ENCODE results near the gene GPC5. TPM values are rescaled to one million over a fixed set of nuclear protein-coding genes. Genes with fewer than 3 reads are reported as not detected.
"Not testable (repeated sequence)": the region's sequence is repeated elsewhere in the genome, so short reads cannot be mapped to it uniquely, and the experiment has no call there.

Gene GPC5
- polyA plus RNA-seq, 2 donors: not detected

- no peaks in the 10 kb centered on the region for H3K36me3 ChIP-seq (ENCODE audit: control insufficient read depth in 2 of 2, insufficient read depth in 2 of 2, low read length in 1 of 2)
- H3K4me1 ChIP-seq (ENCODE audit: control insufficient read depth in 2 of 2, insufficient read depth in 2 of 2, low read length in 1 of 2): no peaks in the 10 kb centered on the region
- H3K4me3 ChIP-seq (ENCODE audit: low read depth in 1 of 2, low read length in 2 of 2): no peak overlapping the region
- no peaks in the 10 kb centered on the region for H3K27me3 ChIP-seq (ENCODE audit: control insufficient read depth in 1 of 2, insufficient read depth in 2 of 2, low read length in 2 of 2)
- H3K27ac ChIP-seq (ENCODE audit: low read depth in 2 of 2, low read length in 1 of 2): no peak overlapping the region
- peaks cover 0 to 2% of the 10 kb centered on the region in 2 donors for H3K9me3 ChIP-seq (ENCODE audit: control insufficient read depth in 2 of 2, insufficient read depth in 1 of 2, low read depth in 1 of 2, low read length in 1 of 2)
Observed at GRCh38 chr13:92460479-92460878, 1062.1 kb downstream of the GPC5 start.

GRCh38 chr13:92461402-92461801 lies 1063.0 kb downstream of the GPC5 start:
- Histone ChIP-seq H3K9me3 (ENCODE audit: control insufficient read depth in 2 of 2, insufficient read depth in 1 of 2, low read depth in 1 of 2, low read length in 1 of 2) (peaks cover 0 to 2% of the 10 kb centered on the region in 2 donors), H3K36me3 (ENCODE audit: control insufficient read depth in 2 of 2, insufficient read depth in 2 of 2, low read length in 1 of 2) (no peaks in the 10 kb centered on the region), H3K4me1 (ENCODE audit: control insufficient read depth in 2 of 2, insufficient read depth in 2 of 2, low read length in 1 of 2) (no peaks in the 10 kb centered on the region), H3K27me3 (ENCODE audit: control insufficient read depth in 1 of 2, insufficient read depth in 2 of 2, low read length in 2 of 2) (no peaks in the 10 kb centered on the region), H3K4me3 (ENCODE audit: low read depth in 1 of 2, low read length in 2 of 2) (no peak overlapping the region), H3K27ac (ENCODE audit: low read depth in 2 of 2, low read length in 1 of 2) (no peak overlapping the region)
- WGBS, 2 donors: 83 to 86% methylated on average over 3 of the region's 3 CpGs

GRCh38 chr13:92461831-92462230 lies 1063.4 kb downstream of the GPC5 start:
- Histone ChIP-seq H3K9me3 (ENCODE audit: control insufficient read depth in 2 of 2, insufficient read depth in 1 of 2, low read depth in 1 of 2, low read length in 1 of 2) (peaks cover 0 to 2% of the 10 kb centered on the region in 2 donors), H3K36me3 (ENCODE audit: control insufficient read depth in 2 of 2, insufficient read depth in 2 of 2, low read length in 1 of 2) (no peaks in the 10 kb centered on the region), H3K4me3 (ENCODE audit: low read depth in 1 of 2, low read length in 2 of 2) (no peak overlapping the region), H3K27me3 (ENCODE audit: control insufficient read depth in 1 of 2, insufficient read depth in 2 of 2, low read length in 2 of 2) (no peaks in the 10 kb centered on the region), H3K4me1 (ENCODE audit: control insufficient read depth in 2 of 2, insufficient read depth in 2 of 2, low read length in 1 of 2) (no peaks in the 10 kb centered on the region), H3K27ac (ENCODE audit: low read depth in 2 of 2, low read length in 1 of 2) (no peak overlapping the region)
- WGBS, 2 donors: 91% methylated on average over 5 of the region's 5 CpGs

GRCh38 chr13:92463134-92463533 lies 1064.7 kb downstream of the GPC5 start:
- H3K36me3 ChIP-seq (ENCODE audit: control insufficient read depth in 2 of 2, insufficient read depth in 2 of 2, low read length in 1 of 2): no peaks in the 10 kb centered on the region
- H3K4me1 ChIP-seq (ENCODE audit: control insufficient read depth in 2 of 2, insufficient read depth in 2 of 2, low read length in 1 of 2): no peaks in the 10 kb centered on the region
- peaks cover 0 to 2% of the 10 kb centered on the region in 2 donors for H3K9me3 ChIP-seq (ENCODE audit: control insufficient read depth in 2 of 2, insufficient read depth in 1 of 2, low read depth in 1 of 2, low read length in 1 of 2)
- no peaks in the 10 kb centered on the region for H3K27me3 ChIP-seq (ENCODE audit: control insufficient read depth in 1 of 2, insufficient read depth in 2 of 2, low read length in 2 of 2)
- WGBS, 2 donors: 29 to 33% methylated on average over 7 of the region's 7 CpGs
- H3K27ac ChIP-seq (ENCODE audit: low read depth in 2 of 2, low read length in 1 of 2): no peak overlapping the region
- H3K4me3 ChIP-seq (ENCODE audit: low read depth in 1 of 2, low read length in 2 of 2): no peak overlapping the region

- Histone ChIP-seq H3K27me3 (ENCODE audit: control insufficient read depth in 1 of 2, insufficient read depth in 2 of 2, low read length in 2 of 2) (no peaks in the 10 kb centered on the region), H3K4me3 (ENCODE audit: low read depth in 1 of 2, low read length in 2 of 2) (no peak overlapping the region), H3K4me1 (ENCODE audit: control insufficient read depth in 2 of 2, insufficient read depth in 2 of 2, low read length in 1 of 2) (no peaks in the 10 kb centered on the region), H3K9me3 (ENCODE audit: control insufficient read depth in 2 of 2, insufficient read depth in 1 of 2, low read depth in 1 of 2, low read length in 1 of 2) (no peaks in the 10 kb centered on the region), H3K27ac (ENCODE audit: low read depth in 2 of 2, low read length in 1 of 2) (no peak overlapping the region), H3K36me3 (ENCODE audit: control insufficient read depth in 2 of 2, insufficient read depth in 2 of 2, low read length in 1 of 2) (no peaks in the 10 kb centered on the region)
- 56 to 71% methylated on average over 3 of the region's 3 CpGs for WGBS, 2 donors
Observed at GRCh38 chr13:92473765-92474475, 1075.5 kb downstream of the GPC5 start.

GRCh38 chr13:92480387-92480786 lies 1082.0 kb downstream of the GPC5 start:
- Histone ChIP-seq H3K4me3 (ENCODE audit: low read depth in 1 of 2, low read length in 2 of 2) (no peak overlapping the region), H3K36me3 (ENCODE audit: control insufficient read depth in 2 of 2, insufficient read depth in 2 of 2, low read length in 1 of 2) (no peaks in the 10 kb centered on the region), H3K4me1 (ENCODE audit: control insufficient read depth in 2 of 2, insufficient read depth in 2 of 2, low read length in 1 of 2) (no peaks in the 10 kb centered on the region), H3K27me3 (ENCODE audit: control insufficient read depth in 1 of 2, insufficient read depth in 2 of 2, low read length in 2 of 2) (no peaks in the 10 kb centered on the region), H3K9me3 (ENCODE audit: control insufficient read depth in 2 of 2, insufficient read depth in 1 of 2, low read depth in 1 of 2, low read length in 1 of 2) (peaks cover 0 to 4% of the 10 kb centered on the region in 2 donors), H3K27ac (ENCODE audit: low read depth in 2 of 2, low read length in 1 of 2) (no peak overlapping the region)
- 69 to 75% methylated on average over 3 of the region's 3 CpGs for WGBS, 2 donors

- not testable (repeated sequence) for H3K9me3 ChIP-seq (ENCODE audit: control insufficient read depth in 2 of 2, insufficient read depth in 1 of 2, low read depth in 1 of 2, low read length in 1 of 2); H3K27ac ChIP-seq (ENCODE audit: low read depth in 2 of 2, low read length in 1 of 2); H3K36me3 ChIP-seq (ENCODE audit: control insufficient read depth in 2 of 2, insufficient read depth in 2 of 2, low read length in 1 of 2); H3K4me3 ChIP-seq (ENCODE audit: low read depth in 1 of 2, low read length in 2 of 2); H3K4me1 ChIP-seq (ENCODE audit: control insufficient read depth in 2 of 2, insufficient read depth in 2 of 2, low read length in 1 of 2); H3K27me3 ChIP-seq (ENCODE audit: control insufficient read depth in 1 of 2, insufficient read depth in 2 of 2, low read length in 2 of 2)
- WGBS, 2 donors: 83 to 85% methylated on average over 3 of the region's 3 CpGs
Observed at GRCh38 chr13:92482790-92483189, 1084.4 kb downstream of the GPC5 start.

GRCh38 chr13:92483894-92484293 lies 1085.5 kb downstream of the GPC5 start:
- Histone ChIP-seq H3K27ac (ENCODE audit: low read depth in 2 of 2, low read length in 1 of 2) (no peak overlapping the region), H3K4me3 (ENCODE audit: low read depth in 1 of 2, low read length in 2 of 2) (no peak overlapping the region), H3K9me3 (ENCODE audit: control insufficient read depth in 2 of 2, insufficient read depth in 1 of 2, low read depth in 1 of 2, low read length in 1 of 2) (peaks cover 2 to 4% of the 10 kb centered on the region in 2 donors), H3K36me3 (ENCODE audit: control insufficient read depth in 2 of 2, insufficient read depth in 2 of 2, low read length in 1 of 2) (no peaks in the 10 kb centered on the region), H3K27me3 (ENCODE audit: control insufficient read depth in 1 of 2, insufficient read depth in 2 of 2, low read length in 2 of 2) (no peaks in the 10 kb centered on the region), H3K4me1 (ENCODE audit: control insufficient read depth in 2 of 2, insufficient read depth in 2 of 2, low read length in 1 of 2) (no peaks in the 10 kb centered on the region)
- 87 to 93% methylated on average over 3 of the region's 3 CpGs for WGBS, 2 donors

GRCh38 chr13:92487238-92487637 lies 1088.8 kb downstream of the GPC5 start:
- Histone ChIP-seq H3K9me3 (ENCODE audit: control insufficient read depth in 2 of 2, insufficient read depth in 1 of 2, low read depth in 1 of 2, low read length in 1 of 2) (peaks cover 2 to 4% of the 10 kb centered on the region in 2 donors), H3K27me3 (ENCODE audit: control insufficient read depth in 1 of 2, insufficient read depth in 2 of 2, low read length in 2 of 2) (no peaks in the 10 kb centered on the region), H3K4me3 (ENCODE audit: low read depth in 1 of 2, low read length in 2 of 2) (no peak overlapping the region), H3K4me1 (ENCODE audit: control insufficient read depth in 2 of 2, insufficient read depth in 2 of 2, low read length in 1 of 2) (no peaks in the 10 kb centered on the region), H3K27ac (ENCODE audit: low read depth in 2 of 2, low read length in 1 of 2) (no peak overlapping the region), H3K36me3 (ENCODE audit: control insufficient read depth in 2 of 2, insufficient read depth in 2 of 2, low read length in 1 of 2) (no peaks in the 10 kb centered on the region)

- 83 to 87% methylated on average over 7 of the region's 7 CpGs for WGBS, 2 donors
- Histone ChIP-seq H3K27me3 (ENCODE audit: control insufficient read depth in 1 of 2, insufficient read depth in 2 of 2, low read length in 2 of 2) (no peaks in the 10 kb centered on the region), H3K4me1 (ENCODE audit: control insufficient read depth in 2 of 2, insufficient read depth in 2 of 2, low read length in 1 of 2) (no peaks in the 10 kb centered on the region), H3K4me3 (ENCODE audit: low read depth in 1 of 2, low read length in 2 of 2) (no peak overlapping the region), H3K9me3 (ENCODE audit: control insufficient read depth in 2 of 2, insufficient read depth in 1 of 2, low read depth in 1 of 2, low read length in 1 of 2) (peaks cover 2 to 4% of the 10 kb centered on the region in 2 donors), H3K36me3 (ENCODE audit: control insufficient read depth in 2 of 2, insufficient read depth in 2 of 2, low read length in 1 of 2) (no peaks in the 10 kb centered on the region), H3K27ac (ENCODE audit: low read depth in 2 of 2, low read length in 1 of 2) (no peak overlapping the region)
Observed at GRCh38 chr13:92488249-92488852, 1089.9 kb downstream of the GPC5 start.

All from esophagus (tissue), 2 donors.